COLO668 (cell line): ENCODE measurements around the gene PARD3.
"Not testable (repeated sequence)": the region's sequence is repeated elsewhere in the genome, so short reads cannot be mapped to it uniquely, and the experiment has no call there.

Source experiments
- DNase-seq: peaks from one replicate; lab custom pipeline; 2025; ENCODE audit not compliant: unreplicated experiment; lab: John Stamatoyannopoulos, UW

PARD3 gene

DNA sequence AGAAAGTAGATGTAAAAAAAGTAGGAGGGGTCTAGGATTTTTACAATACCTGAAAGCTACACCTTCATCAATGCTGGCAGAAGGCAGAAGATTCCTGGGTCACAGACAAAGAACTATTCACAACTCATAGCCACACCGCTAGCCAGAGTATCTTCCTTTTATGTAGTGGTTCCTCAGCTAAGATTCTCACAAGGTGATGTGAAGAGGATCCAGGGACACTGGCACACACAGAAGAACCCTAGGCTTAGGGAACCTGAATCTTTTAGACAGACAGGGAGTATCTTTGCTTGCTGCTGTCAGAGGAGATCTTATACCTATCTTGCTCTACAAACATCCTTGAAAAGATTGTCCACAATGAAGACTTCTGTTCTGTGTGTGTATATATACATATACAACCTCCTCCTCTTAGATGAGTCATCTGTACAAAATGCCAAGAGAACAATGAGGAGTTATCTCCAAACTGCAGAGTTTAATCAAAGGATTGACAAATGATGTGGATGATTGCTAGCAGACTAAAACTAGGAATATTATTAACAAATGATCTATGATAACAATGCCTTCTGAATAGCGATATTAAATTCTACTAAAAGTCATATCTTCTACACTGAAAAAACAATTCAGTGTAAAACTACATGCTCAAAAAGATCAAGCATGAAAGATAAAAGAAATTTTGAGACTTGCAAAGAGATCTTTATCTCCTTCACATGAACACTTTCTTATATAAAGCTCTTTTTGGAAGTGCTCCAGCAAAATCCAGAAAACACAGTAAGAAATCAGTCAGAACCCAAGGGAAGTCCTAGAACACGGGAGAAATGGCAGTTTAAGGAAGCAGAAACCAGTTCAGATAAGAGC is 409.3 kb downstream of the PARD3 start:
- no peak for DNase-seq

DNA sequence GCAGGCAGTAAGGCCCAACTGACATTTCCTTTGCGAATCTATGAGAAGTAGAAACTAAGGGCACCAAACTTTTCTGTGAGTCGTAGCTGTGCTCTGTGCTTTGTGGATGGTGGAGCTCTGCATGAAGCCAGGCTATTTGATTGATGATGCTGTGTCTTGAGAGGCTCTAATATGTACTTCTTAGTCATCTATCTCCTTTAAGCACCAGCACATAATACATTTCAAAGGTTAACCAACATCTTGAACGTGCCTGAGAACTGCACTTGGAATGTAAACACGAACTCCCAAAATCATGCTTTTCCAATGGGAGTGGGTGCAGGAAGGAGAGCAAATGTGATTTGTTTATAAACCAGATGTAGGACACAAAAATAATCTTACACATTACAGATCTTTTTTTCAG is 411.6 kb downstream of the PARD3 start:
- no peak for DNase-seq

GRCh38 chr10:34400075-34400474 is 415.0 kb downstream of the PARD3 start:
- no peak for DNase-seq

DNA sequence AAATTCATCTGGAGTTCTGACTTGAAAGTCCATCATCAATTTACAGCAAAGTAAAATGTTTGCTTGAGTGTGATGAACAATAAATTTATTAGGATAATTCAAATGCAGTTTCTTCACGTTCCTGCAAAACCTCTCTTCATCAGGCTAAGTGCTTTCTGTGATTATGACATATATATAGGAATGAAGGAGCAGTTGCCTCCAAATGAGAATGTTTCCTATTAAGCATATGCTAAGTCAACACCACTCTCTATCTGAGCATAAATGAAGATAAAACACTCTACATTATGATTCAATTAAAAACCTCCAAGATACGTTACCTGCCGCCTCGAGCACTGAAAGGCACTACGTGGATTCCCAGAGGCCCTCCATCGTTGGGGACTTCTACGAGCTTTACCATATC is 416.1 kb downstream of the PARD3 start:
- DNase-seq, result no peak

DNA sequence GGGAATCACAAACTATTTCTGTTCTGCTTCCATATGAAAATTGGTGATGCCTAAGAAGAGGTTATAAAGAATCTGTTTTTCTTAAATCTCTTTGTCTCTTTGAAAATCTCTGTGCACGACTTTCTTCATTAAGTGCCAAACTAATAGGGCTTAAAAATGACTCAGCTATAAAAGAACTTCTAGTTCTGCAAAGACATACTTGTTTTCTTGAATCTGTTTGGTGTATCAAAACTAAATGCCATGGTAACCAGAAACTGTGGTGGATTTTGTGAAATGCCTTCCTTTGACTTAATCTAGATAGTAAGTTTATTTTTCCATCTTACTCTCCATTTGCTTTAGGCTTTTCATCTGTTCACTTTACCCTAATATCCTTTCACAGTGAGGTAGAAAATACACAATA is 417.8 kb downstream of the PARD3 start:
- no peak for DNase-seq

GRCh38 chr10:34396663-34397062 is 418.4 kb downstream of the PARD3 start:
- DNase-seq, result no peak

DNA sequence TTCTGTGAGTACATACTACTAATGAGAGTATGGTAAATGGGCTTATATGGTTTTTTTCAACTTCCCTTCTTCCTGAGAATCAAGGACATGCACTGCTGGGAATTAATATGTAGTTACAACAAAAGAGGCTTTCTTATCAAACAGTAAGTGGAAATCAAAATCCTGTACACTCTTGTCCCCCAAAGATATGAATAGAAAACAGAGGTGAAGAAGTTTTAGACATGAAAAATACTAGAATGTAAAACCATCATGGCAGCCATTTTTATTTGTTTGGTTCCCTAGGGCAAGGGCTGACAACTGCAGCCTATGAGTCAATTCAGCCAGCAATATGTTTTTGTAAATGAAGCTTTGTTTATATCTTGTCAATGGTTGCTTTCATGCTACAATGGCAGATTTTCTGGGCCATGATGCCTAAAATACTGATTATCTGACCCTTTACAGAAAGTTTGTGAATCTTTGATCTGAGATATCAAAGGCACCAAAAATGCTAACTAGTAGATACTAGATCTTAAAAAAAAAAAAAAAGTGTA is 422.4 kb downstream of the PARD3 start:
- no peak for DNase-seq

DNA sequence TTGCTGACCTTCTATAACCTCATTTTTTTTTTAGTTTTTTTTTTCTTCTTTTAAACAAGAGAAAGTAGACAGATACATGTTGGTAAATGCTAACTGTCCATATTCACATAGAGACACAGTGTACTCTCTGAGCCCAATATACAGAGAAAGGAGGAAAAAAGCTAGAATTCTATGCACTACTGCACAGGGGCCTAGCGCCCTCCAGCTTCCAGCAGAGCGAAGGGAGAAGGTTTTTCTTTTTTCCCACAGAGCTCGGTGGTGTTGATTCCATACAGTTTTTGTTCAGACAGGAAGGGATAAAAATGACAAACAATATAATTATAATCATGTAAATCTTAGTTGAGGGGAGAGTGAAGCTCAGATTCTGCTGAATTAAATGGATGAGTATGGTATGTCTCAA is 423.9 kb downstream of the PARD3 start:
- not testable (repeated sequence) for DNase-seq

DNA sequence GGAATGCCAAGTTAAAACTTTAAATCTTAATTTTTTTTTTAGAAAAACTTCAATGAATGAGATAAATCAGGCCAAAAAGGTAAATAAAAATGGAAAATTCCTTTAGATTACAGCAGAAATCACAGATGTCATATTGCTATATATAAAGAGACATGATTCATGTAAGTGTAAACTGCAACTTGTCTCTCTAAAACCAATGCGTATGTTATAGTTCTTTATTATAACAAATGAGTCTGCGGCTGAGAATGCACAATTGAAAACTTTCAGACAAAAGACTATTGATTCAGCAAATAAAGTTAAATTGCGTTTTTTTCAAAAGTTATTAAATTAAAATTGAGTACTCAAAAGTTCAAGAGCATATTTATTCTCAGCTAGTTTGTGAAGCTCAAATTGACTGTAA is 425.3 kb downstream of the PARD3 start:
- no peak for DNase-seq

- DNase-seq, result no peak
These were observed 428.2 kb downstream of the PARD3 start for GRCh38 chr10:34386921-34387320.

DNA sequence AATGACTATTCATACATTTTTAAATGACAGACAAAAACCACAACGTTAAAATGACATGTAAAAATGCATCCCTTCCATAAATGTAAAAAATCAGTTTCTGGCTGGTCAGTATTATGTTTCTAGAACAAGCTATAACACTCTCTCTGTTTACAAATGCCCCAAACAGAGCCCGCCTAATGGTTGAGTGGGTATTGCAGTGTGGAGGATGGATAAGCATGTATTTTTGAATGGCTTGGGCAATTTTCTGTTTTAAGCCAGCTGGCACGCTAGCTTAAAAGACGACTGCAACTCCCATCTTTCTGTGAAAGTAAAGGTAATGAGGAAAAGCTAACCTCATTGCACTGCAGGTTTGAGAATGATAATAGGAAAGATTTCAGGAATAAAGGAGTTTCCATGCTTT is 430.7 kb downstream of the PARD3 start:
- no peak for DNase-seq

DNA sequence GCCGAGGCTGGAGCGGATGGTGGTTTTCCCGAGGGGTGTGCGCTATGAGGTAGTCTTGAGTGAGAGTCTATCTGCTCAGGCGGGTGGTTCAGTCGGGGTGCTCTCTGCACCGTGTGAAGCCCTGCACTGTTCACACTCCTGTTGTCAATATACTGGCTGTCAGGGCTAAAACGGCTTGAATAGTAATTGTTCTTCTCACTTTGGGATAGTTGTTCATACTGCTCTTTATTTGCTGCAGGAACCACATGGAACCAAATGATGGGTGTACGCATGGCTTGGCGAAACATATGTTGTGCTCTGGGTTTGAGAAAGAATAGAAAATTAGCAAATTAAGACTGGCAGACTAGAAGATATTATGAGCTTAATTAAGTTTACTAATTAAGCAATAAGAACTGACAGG is 432.5 kb downstream of the PARD3 start:
- no peak for DNase-seq

DNA sequence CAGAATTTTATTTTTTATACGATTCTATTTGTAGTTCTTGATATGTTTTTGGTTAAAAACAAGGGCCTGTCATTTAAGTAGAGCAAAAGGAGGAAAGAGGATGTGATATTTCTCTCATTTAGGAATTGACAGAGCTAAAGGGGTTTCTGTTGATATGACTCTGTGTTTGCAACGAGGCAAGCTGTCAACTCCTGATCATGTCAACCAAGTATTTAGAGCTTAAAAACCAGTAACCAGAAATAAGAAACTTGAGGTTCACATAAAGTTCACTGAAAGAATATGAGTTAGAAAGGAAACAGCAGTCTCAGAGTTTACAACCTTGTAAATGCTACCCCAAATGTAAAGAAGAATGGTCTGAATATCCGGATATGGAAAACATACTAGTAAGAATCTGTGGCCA is 434.2 kb downstream of the PARD3 start:
- DNase-seq, result no peak

GRCh38 chr10:34378297-34378696 is 436.8 kb downstream of the PARD3 start:
- DNase-seq, result no peak

- DNase-seq, result no peak
These were observed 437.3 kb downstream of the PARD3 start for GRCh38 chr10:34377833-34378232.

DNA sequence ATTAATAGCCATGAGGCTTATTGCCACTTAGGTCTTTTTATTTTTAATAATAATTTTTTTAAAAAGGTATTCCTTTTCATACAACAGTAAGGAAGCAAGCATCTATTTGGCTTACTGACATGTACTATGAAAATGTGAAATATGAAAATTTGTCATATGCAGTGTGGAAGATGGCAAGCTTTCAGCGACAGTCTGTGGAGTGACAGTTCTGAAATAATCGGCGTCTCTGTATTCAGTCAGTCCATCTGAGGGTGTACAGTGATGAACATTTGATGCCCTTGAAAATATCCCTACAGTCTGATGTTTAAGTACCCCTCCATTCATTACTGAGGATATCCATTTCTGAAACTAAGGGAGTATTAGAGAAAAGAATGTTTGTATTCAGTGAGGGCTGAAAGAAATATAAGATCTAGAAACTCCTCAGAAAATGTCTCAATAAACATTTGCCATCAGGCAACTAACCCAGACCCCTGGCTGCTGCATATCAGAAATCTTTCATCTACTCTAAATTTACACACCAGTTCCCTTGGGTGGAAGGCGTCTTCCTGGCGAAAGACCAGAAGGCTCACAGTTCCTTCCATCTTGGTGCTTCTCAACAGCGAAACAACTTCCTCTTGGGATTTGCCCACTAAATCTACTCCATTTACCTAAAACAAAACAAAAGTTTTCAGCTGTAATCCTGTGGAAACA is 440.6 kb downstream of the PARD3 start:
- no peak for DNase-seq

GRCh38 chr10:34373211-34373610 is 441.9 kb downstream of the PARD3 start:
- no peak for DNase-seq

DNA sequence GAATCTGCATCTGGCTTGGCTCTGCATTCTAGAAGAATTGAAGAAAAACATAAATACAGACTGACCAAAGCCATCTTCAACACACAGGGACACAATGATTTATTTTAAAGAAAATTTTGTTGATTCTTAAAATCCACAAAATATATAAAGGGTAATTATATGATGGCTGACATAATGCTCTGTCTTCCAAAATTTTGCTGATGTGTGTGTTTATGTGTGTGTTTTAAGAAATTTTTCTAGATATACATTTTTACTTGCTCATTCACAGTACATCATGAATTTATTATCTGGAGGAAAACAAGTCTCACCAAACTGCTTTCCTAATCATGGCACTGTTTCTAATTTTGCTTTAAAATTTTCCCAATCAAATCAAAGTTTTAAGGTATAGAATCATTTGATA is 442.6 kb downstream of the PARD3 start:
- DNase-seq, result no peak

GRCh38 chr10:34370126-34370525 is 445.0 kb downstream of the PARD3 start:
- no peak for DNase-seq

GRCh38 chr10:34369120-34369519 is 446.0 kb downstream of the PARD3 start:
- DNase-seq, result no peak

GRCh38 chr10:34364253-34365037 is 450.7 kb downstream of the PARD3 start:
- no peak for DNase-seq

GRCh38 chr10:34360984-34361383 is 454.1 kb downstream of the PARD3 start:
- DNase-seq, result no peak
